SK-N-SH (cell line): ENCODE results near the gene GRIK3. TPM values are rescaled to one million over a fixed set of nuclear protein-coding genes. Genes with fewer than 3 reads are reported as not detected.

Experiments
- CTCF ChIA-PET: fragments of 300-600, 350-600 bp; formaldehyde crosslinking; extraction: SDS; loops from one replicate; lab custom pipeline; 2021; lab: Yijun Ruan, JAX
- POLR2A ChIA-PET: fragments of 350-600 bp; sonication (Branson Sonifier 250); formaldehyde crosslinking; extraction: SDS; loops from one replicate; lab custom pipeline; 2020; ENCODE audit warnings: antibody characterized with exemption, inconsistent platforms; lab: Yijun Ruan, JAX
- DNase-seq: peaks from one replicate; pipeline ENCODE4 v3.0.0; 2012
- H2AFZ ChIP-seq: fragments of 200-600 bp; sonication (generic); 2 replicates; pipeline ENCODE4 v1.8.1; 2016; ENCODE audit warnings: antibody characterized with exemption, mild to moderate bottlenecking, low read depth
- H3F3A ChIP-seq: fragments of 200-600 bp; sonication (generic); replicated peaks from 2 replicates; pipeline ENCODE3; 2016; ENCODE audit warnings: antibody characterized with exemption, mild to moderate bottlenecking; ENCODE audit not compliant: insufficient read depth
- H3K27ac ChIP-seq, 2 experiments: fragments of 200-500 bp in 1 of 2; fragments of 200-600 bp in 1 of 2; sonication (Bioruptor generic) in 1 of 2; sonication (generic), shearing (Covaris generic) in 1 of 2; 2 replicates each; pipeline versions ENCODE4 v1.5.1 to v1.6.1; 2014 to 2016; ENCODE audit warnings: low read depth in 2 of 2, inconsistent platforms in 1 of 2, low read length in 1 of 2, mild to moderate bottlenecking in 1 of 2, mixed read lengths in 1 of 2
- H3K27me3 ChIP-seq: fragments of 200-600 bp; sonication (generic), shearing (Covaris generic); 2 replicates; pipeline ENCODE4 v1.6.1; 2016; ENCODE audit warnings: mixed run types; ENCODE audit not compliant: insufficient read depth
- H3K36me3 ChIP-seq, 2 experiments: fragments of 200-500 bp in 1 of 2; fragments of 200-600 bp in 1 of 2; sonication (Bioruptor generic) in 1 of 2; sonication (generic) in 1 of 2; replicated peaks in 1 of 2; 2 replicates each; pipeline versions ENCODE3 to v1.5.1; 2014 to 2016; ENCODE audit warnings: low read length in 1 of 2, mild to moderate bottlenecking in 1 of 2; ENCODE audit not compliant: insufficient read depth in 2 of 2, control insufficient read depth in 1 of 2
- H3K4me1 ChIP-seq, 2 experiments: fragments of 200-500 bp in 1 of 2; fragments of 200-600 bp in 1 of 2; sonication (Bioruptor generic) in 1 of 2; sonication (generic), shearing (Covaris generic) in 1 of 2; 2 replicates each; pipeline versions ENCODE4 v1.5.1 to v1.6.1; 2014 to 2016; ENCODE audit warnings: low read depth in 1 of 2, low read length in 1 of 2, mixed run types in 1 of 2; ENCODE audit not compliant: insufficient read depth in 2 of 2, control insufficient read depth in 1 of 2
- H3K4me2 ChIP-seq: fragments of 200-600 bp; sonication (generic), shearing (Covaris generic); 2 replicates; pipeline ENCODE4 v1.6.1; 2017; ENCODE audit warnings: mixed run types
- H3K4me3 ChIP-seq, 2 experiments: fragments of 200-500 bp in 1 of 2; fragments of 200-600 bp in 1 of 2; sonication (Bioruptor generic) in 1 of 2; sonication (generic), shearing (Covaris generic) in 1 of 2; 2 replicates each; pipeline versions ENCODE4 v1.5.1 to v1.8.1; 2014 to 2016; ENCODE audit warnings: low read depth in 2 of 2, inconsistent platforms in 1 of 2, low read length in 1 of 2, mild to moderate bottlenecking in 1 of 2, mixed read lengths in 1 of 2, moderate library complexity in 1 of 2
- H3K79me2 ChIP-seq: fragments of 200-600 bp; sonication (generic); 2 replicates; pipeline ENCODE4 v1.8.1; 2017; ENCODE audit warnings: mild to moderate bottlenecking; ENCODE audit not compliant: insufficient read depth
- H3K9ac ChIP-seq: fragments of 200-600 bp; sonication (generic); 2 replicates; pipeline ENCODE4 v1.6.1; 2017; ENCODE audit warnings: mixed run types
- H3K9me2 ChIP-seq: fragments of 200-600 bp; sonication (generic); 2 replicates; pipeline ENCODE4 v1.6.1; 2017; ENCODE audit warnings: mixed run types
- H3K9me3 ChIP-seq: fragments of 200-600 bp; sonication (generic); 2 replicates; pipeline ENCODE4 v1.6.1; 2017; ENCODE audit warnings: mixed run types, mild to moderate bottlenecking, moderate library complexity
- H4K20me1 ChIP-seq: fragments of 200-600 bp; sonication (generic); 2 replicates; pipeline ENCODE4 v1.6.1; 2017; ENCODE audit warnings: mild to moderate bottlenecking, mixed run types; ENCODE audit not compliant: insufficient read depth
- CTCF ChIP-seq: fragments of 200-600 bp; sonication (generic); IDR thresholded peaks from 2 replicates; pipeline ENCODE4 v1.6.1; 2017; ENCODE audit warnings: antibody characterized with exemption, mild to moderate bottlenecking, moderate library complexity
- EZH2phosphoT487 ChIP-seq: fragments of 200-600 bp; sonication (generic); IDR thresholded peaks from 2 replicates; pipeline ENCODE4 v1.6.1; 2017; ENCODE audit warnings: low read depth, mixed run types, mild to moderate bottlenecking, antibody characterized with exemption, moderate library complexity, borderline replicate concordance
- NFIC ChIP-seq: IDR thresholded peaks from 2 replicates; pipeline ENCODE4 v1.4.0; 2012; ENCODE audit warnings: borderline replicate concordance
- PBX3 ChIP-seq: IDR thresholded peaks from 2 replicates; pipeline ENCODE4; 2012
- TAF1 ChIP-seq: IDR thresholded peaks from 2 replicates; pipeline ENCODE4 v1.6.1; 2012; ENCODE audit warnings: low read depth, mild to moderate bottlenecking, low read length, moderate library complexity, borderline replicate concordance
- WGBS: methylation state at CpG from one replicate; pipeline ENCODE4 v1.1.6; 2017; ENCODE audit warnings: low lambda C conversion rate; 5-methylcytosine and 5-hydroxymethylcytosine counted together
- polyA plus RNA-seq, 3 experiments: library from polyadenylated mRNA; depleted of rRNA; stranded (reverse); fragments of >200 nt; gene quantifications; 2 replicates each; pipeline ENCODE4 v1.2.3, GENCODE V29; 2012
- TF ChIP-seq, protein P1 (sequence below): IDR thresholded peaks from 2 replicates; pipeline ENCODE4 v1.4.0; 2012; ENCODE audit warnings: low read depth, borderline replicate concordance
- TF ChIP-seq, protein P2 (sequence below): fragments of 150-350 bp; IDR thresholded peaks from 2 replicates; pipeline ENCODE4 v1.6.1; 2017; ENCODE audit warnings: antibody characterized with exemption, low read length, low read depth, borderline replicate concordance

GRIK3 gene
- polyA plus RNA-seq, 1 of the 3 experiments (the other 2 are of a cell fraction): not detected

- H3K27me3 ChIP-seq: no peaks in the 10 kb centered on the region
- WGBS: 33% methylated on average over 2 of the region's 3 CpGs
- no peaks in the 10 kb centered on the region for H3K36me3 ChIP-seq
- peaks cover 0 to 20% of the 10 kb centered on the region in 2 experiments; a peak in 2 of 4 replicates for H3K4me1 ChIP-seq
- DNase-seq: no peak
- no peaks in the 10 kb centered on the region for H4K20me1 ChIP-seq
- no peaks in the 10 kb centered on the region for H3K79me2 ChIP-seq
- H3K4me3 ChIP-seq: no peak overlapping the region
- TF ChIP-seq, protein P1, sequence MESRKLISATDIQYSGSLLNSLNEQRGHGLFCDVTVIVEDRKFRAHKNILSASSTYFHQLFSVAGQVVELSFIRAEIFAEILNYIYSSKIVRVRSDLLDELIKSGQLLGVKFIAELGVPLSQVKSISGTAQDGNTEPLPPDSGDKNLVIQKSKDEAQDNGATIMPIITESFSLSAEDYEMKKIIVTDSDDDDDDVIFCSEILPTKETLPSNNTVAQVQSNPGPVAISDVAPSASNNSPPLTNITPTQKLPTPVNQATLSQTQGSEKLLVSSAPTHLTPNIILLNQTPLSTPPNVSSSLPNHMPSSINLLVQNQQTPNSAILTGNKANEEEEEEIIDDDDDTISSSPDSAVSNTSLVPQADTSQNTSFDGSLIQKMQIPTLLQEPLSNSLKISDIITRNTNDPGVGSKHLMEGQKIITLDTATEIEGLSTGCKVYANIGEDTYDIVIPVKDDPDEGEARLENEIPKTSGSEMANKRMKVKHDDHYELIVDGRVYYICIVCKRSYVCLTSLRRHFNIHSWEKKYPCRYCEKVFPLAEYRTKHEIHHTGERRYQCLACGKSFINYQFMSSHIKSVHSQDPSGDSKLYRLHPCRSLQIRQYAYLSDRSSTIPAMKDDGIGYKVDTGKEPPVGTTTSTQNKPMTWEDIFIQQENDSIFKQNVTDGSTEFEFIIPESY: no peak
- TF ChIP-seq CTCF: no peak
- TF ChIP-seq TAF1: no peak
- TF ChIP-seq EZH2phosphoT487: no peak
- no peak for TF ChIP-seq PBX3
- no peak for TF ChIP-seq NFIC
- TF ChIP-seq, protein P2, sequence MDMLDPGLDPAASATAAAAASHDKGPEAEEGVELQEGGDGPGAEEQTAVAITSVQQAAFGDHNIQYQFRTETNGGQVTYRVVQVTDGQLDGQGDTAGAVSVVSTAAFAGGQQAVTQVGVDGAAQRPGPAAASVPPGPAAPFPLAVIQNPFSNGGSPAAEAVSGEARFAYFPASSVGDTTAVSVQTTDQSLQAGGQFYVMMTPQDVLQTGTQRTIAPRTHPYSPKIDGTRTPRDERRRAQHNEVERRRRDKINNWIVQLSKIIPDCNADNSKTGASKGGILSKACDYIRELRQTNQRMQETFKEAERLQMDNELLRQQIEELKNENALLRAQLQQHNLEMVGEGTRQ: no peak
- no peaks in the 10 kb centered on the region for H3K9me2 ChIP-seq
- no peak overlapping the region for H3K4me2 ChIP-seq
- no peak overlapping the region for H2AFZ ChIP-seq
- no peak overlapping the region for H3K9ac ChIP-seq
- H3K9me3 ChIP-seq: no peaks in the 10 kb centered on the region
- no peaks in the 10 kb centered on the region for H3F3A ChIP-seq
- H3K27ac ChIP-seq: no peak overlapping the region
- ChIA-PET CTCF (interaction anchor here (1.2 to 2.0 kb wide), 2 partner anchors 12 to 19 kb away, joined by 4 to 9 read pairs; no protein-coding TSS in a partner anchor), POLR2A (no interaction called here)
Measured at GRCh38 chr1:36883315-36883949, 150.9 kb downstream of the GRIK3 start.
